Endothelial cell of umbilical vein (primary cell): ENCODE results near the gene TBC1D8. TPM values are rescaled to one million over a fixed set of nuclear protein-coding genes. Genes with fewer than 3 reads are reported as not detected.

Source experiments
- BruUV-seq: library from RNA; stranded (reverse); fragments of 400-500 nt; replicated peaks from 2 replicates; lab custom pipeline; 2021; lab: Mats Ljungman, UMichigan
- CTCF ChIA-PET: fragments of 300-600, 350-600 bp; sonication (Branson Sonifier 250); formaldehyde crosslinking; loops from one replicate; lab custom pipeline; 2021; ENCODE audit warnings: antibody characterized with exemption, inconsistent platforms; lab: Charles Lee
- POLR2A ChIA-PET: fragments of 300-600, 350-600 bp; sonication (Branson Sonifier 250); formaldehyde crosslinking; loops from one replicate; lab custom pipeline; 2021; ENCODE audit warnings: antibody characterized with exemption, inconsistent platforms; lab: Charles Lee
- DNase-seq: peaks from one replicate; pipeline ENCODE4 v3.0.0-alpha.2; 2011; ENCODE audit warnings: low read depth, low spot score
- FAIRE-seq: peaks from 2 replicates; lab custom pipeline; 2011; peaks lifted over from hg19 to GRCh38; lab: Jason Lieb, UNC
- H2AFZ ChIP-seq: 2 replicates; pipeline ENCODE4 v1.6.0; 2012; ENCODE audit warnings: low read depth, low read length, control low read depth, inconsistent platforms
- H3K27ac ChIP-seq: 2 replicates; pipeline ENCODE4 v1.5.1; 2011; ENCODE audit warnings: low read depth, mild to moderate bottlenecking, control low read depth, low read length, moderate library complexity; ENCODE audit not compliant: insufficient read depth
- H3K27me3 ChIP-seq, 2 experiments: 2 replicates each; pipeline versions ENCODE4 v1.6.0 to v1.6.1; 2011; ENCODE audit warnings: low read length in 2 of 2, mixed read lengths in 1 of 2; ENCODE audit not compliant: control insufficient read depth in 2 of 2, insufficient read depth in 2 of 2
- H3K36me3 ChIP-seq, 2 experiments: 2 replicates in 1 of 2; 3 replicates in 1 of 2; pipeline ENCODE4 v1.5.1; 2011; ENCODE audit warnings: low read length in 2 of 2, mild to moderate bottlenecking in 1 of 2, moderate library complexity in 1 of 2; ENCODE audit not compliant: control insufficient read depth in 2 of 2, insufficient read depth in 2 of 2; ENCODE audit errors: extremely low read depth in 1 of 2
- H3K4me1 ChIP-seq: 3 replicates; pipeline ENCODE4 v1.5.1; 2011; ENCODE audit warnings: mild to moderate bottlenecking, low read length; ENCODE audit not compliant: control insufficient read depth, insufficient read depth; ENCODE audit errors: extremely low read depth
- H3K4me2 ChIP-seq: 2 replicates; pipeline ENCODE4 v1.6.1; 2011; ENCODE audit warnings: low read length, control low read depth, mixed read lengths; ENCODE audit not compliant: insufficient read depth
- H3K4me3 ChIP-seq, 3 experiments: fragments of 200-600 bp in 1 of 3; sonication (generic), shearing (Covaris generic) in 1 of 3; replicated peaks in 1 of 3; 2 replicates each; pipeline ENCODE4 v1.5.1; 2011 to 2016; ENCODE audit warnings: control low read depth in 3 of 3, low read length in 3 of 3, mild to moderate bottlenecking in 2 of 3, inconsistent platforms in 1 of 3, low read depth in 1 of 3, moderate library complexity in 1 of 3; ENCODE audit not compliant: insufficient read depth in 1 of 3
- H3K79me2 ChIP-seq: 2 replicates; pipeline ENCODE4 v1.6.0; 2012; ENCODE audit warnings: low read length, inconsistent platforms; ENCODE audit not compliant: control insufficient read depth, insufficient read depth
- H3K9ac ChIP-seq: replicated peaks from 2 replicates; pipeline ENCODE3; 2011; ENCODE audit warnings: low read length, control low read depth; ENCODE audit not compliant: insufficient read depth; ENCODE audit errors: extremely low read depth
- H3K9me1 ChIP-seq: replicated peaks from 3 replicates; pipeline ENCODE4 v1.6.0; 2011; ENCODE audit warnings: mild to moderate bottlenecking, low read length; ENCODE audit not compliant: control insufficient read depth, insufficient read depth; ENCODE audit errors: extremely low read depth
- H3K9me3 ChIP-seq: replicated peaks from 2 replicates; pipeline ENCODE4 v1.5.1; 2012; ENCODE audit warnings: low read length, inconsistent platforms; ENCODE audit not compliant: control insufficient read depth, insufficient read depth
- H4K20me1 ChIP-seq: replicated peaks from 2 replicates; pipeline ENCODE3; 2011; ENCODE audit warnings: mild to moderate bottlenecking, low read length; ENCODE audit not compliant: control insufficient read depth, insufficient read depth; ENCODE audit errors: extremely low read depth
- EZH2 ChIP-seq: IDR thresholded peaks from 2 replicates; pipeline ENCODE4 v1.6.1; 2012; ENCODE audit warnings: borderline replicate concordance, low read depth, mild to moderate bottlenecking, moderate library complexity, low read length, inconsistent platforms; ENCODE audit not compliant: severe bottlenecking
- FOS ChIP-seq: IDR thresholded peaks from 2 replicates; pipeline ENCODE4 v1.6.1; 2011; ENCODE audit warnings: mild to moderate bottlenecking, low read length, moderate library complexity, borderline replicate concordance; ENCODE audit not compliant: insufficient read depth
- GATA2 ChIP-seq: IDR thresholded peaks from 2 replicates; pipeline ENCODE4 v1.7.0; 2011; ENCODE audit warnings: low read depth, mild to moderate bottlenecking, moderate library complexity, mixed read lengths, low read length; ENCODE audit not compliant: insufficient read length, insufficient read depth
- JUN ChIP-seq: IDR thresholded peaks from 2 replicates; pipeline ENCODE4 v1.6.1; 2011; ENCODE audit warnings: borderline replicate concordance, low read depth; ENCODE audit not compliant: insufficient read length, insufficient read depth
- MYC ChIP-seq: IDR thresholded peaks from one replicate; pipeline ENCODE4 v1.6.1; 2011; ENCODE audit warnings: mild to moderate bottlenecking, low read depth, low read length
- POLR2A ChIP-seq: IDR thresholded peaks from 2 replicates; pipeline ENCODE4 v1.6.1; 2012; ENCODE audit warnings: low read depth, mild to moderate bottlenecking, control low read depth, low read length
- POLR2AphosphoS5 ChIP-seq: IDR thresholded peaks from 2 replicates; pipeline ENCODE4 v1.6.1; 2012; ENCODE audit warnings: low read depth, mild to moderate bottlenecking, control low read depth, low read length, moderate library complexity; ENCODE audit not compliant: insufficient read depth
- dilution Hi-C: fragments of 300-500 bp; cut with MboI; formaldehyde crosslinking; loops from one replicate; pipeline ENCODE4 v1.15.0; 2019; ENCODE audit warnings: low sequenced_read_pairs; ENCODE audit not compliant: extremely low pct_ligation_motif_present
- intact Hi-C: fragments of 100-400 bp; cut with micrococcal nuclease; formaldehyde crosslinking; loops from one replicate; pipeline ENCODE4 v1.10.0; 2022
- polyA plus RNA-seq, 4 experiments: library from polyadenylated mRNA; depleted of rRNA in 3 of 4; stranded (reverse) in 3 of 4; unstranded in 1 of 4; fragments of >200 nt; gene quantifications; 2 replicates each; pipeline versions ENCODE4 v1.2.1 to v1.2.3, GENCODE V29; 2011 to 2012; ENCODE audit warnings: missing spikeins in 1 of 4
- total RNA-seq: library from RNA; stranded (reverse); gene quantifications from 2 replicates; pipeline ENCODE4 v1.2.3, GENCODE V29; 2021
- TF ChIP-seq, protein P1 (sequence below): IDR thresholded peaks from 2 replicates; pipeline ENCODE4 v1.6.1; 2011; ENCODE audit not compliant: insufficient read depth, insufficient read length
- TF ChIP-seq, protein P2 (sequence below), 2 donors: IDR thresholded peaks; 1 replicate in 1 of 2; 2 replicates in 1 of 2; pipeline ENCODE4 v1.5.1; 2011; ENCODE audit warnings: low read length in 2 of 2, mild to moderate bottlenecking in 2 of 2, moderate library complexity in 2 of 2, control low read depth in 1 of 2, inconsistent platforms in 1 of 2, low read depth in 1 of 2; ENCODE audit not compliant: insufficient read depth in 1 of 2; ENCODE audit errors: extremely low read depth in 1 of 2

Gene TBC1D8
- total and polyA plus RNA-seq, 2 donors (not counting 3 experiments of a cell fraction or from before 2014, with no cell fraction given): 28.5 to 32.1 TPM

GRCh38 chr2:101022221-101022620 is 129.0 kb downstream of the TBC1D8 start:
- H3K9me1 ChIP-seq: no peaks in the 10 kb centered on the region
- TF ChIP-seq, protein P1, sequence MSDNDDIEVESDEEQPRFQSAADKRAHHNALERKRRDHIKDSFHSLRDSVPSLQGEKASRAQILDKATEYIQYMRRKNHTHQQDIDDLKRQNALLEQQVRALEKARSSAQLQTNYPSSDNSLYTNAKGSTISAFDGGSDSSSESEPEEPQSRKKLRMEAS: no peak
- TF ChIP-seq POLR2A: no peak
- no peak for TF ChIP-seq FOS
- TF ChIP-seq, protein P2, sequence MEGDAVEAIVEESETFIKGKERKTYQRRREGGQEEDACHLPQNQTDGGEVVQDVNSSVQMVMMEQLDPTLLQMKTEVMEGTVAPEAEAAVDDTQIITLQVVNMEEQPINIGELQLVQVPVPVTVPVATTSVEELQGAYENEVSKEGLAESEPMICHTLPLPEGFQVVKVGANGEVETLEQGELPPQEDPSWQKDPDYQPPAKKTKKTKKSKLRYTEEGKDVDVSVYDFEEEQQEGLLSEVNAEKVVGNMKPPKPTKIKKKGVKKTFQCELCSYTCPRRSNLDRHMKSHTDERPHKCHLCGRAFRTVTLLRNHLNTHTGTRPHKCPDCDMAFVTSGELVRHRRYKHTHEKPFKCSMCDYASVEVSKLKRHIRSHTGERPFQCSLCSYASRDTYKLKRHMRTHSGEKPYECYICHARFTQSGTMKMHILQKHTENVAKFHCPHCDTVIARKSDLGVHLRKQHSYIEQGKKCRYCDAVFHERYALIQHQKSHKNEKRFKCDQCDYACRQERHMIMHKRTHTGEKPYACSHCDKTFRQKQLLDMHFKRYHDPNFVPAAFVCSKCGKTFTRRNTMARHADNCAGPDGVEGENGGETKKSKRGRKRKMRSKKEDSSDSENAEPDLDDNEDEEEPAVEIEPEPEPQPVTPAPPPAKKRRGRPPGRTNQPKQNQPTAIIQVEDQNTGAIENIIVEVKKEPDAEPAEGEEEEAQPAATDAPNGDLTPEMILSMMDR (IDR thresholded peaks at IDR 0.05; ENCODE audit: extremely low read depth in 1 of 2, insufficient read depth in 1 of 2, low read depth in 1 of 2, low read length in 2 of 2): no peak
- no peak for TF ChIP-seq POLR2AphosphoS5
- TF ChIP-seq GATA2: no peak
- TF ChIP-seq MYC: no peak
- TF ChIP-seq EZH2: no peak
- no peak for TF ChIP-seq JUN
- POLR2A ChIA-PET: no interaction called here
- no peaks in the 10 kb centered on the region for H3K79me2 ChIP-seq
- intact Hi-C loops (no loop called here), dilution Hi-C loops (no loop called here)
- no peak overlapping the region for H3K4me2 ChIP-seq
- H4K20me1 ChIP-seq: no peaks in the 10 kb centered on the region
- BruUV-seq: no TSS peak
- no peaks in the 10 kb centered on the region for H3K4me1 ChIP-seq
- no peaks in the 10 kb centered on the region for H3K9me3 ChIP-seq
- peaks cover 9 to 13% of the 10 kb centered on the region in 2 experiments for H3K36me3 ChIP-seq
- no peak overlapping the region for H3K27ac ChIP-seq
- H3K27me3 ChIP-seq: no peaks in the 10 kb centered on the region
- no peak for FAIRE-seq
- no peak for DNase-seq
- H2AFZ ChIP-seq: no peak overlapping the region
- CTCF ChIA-PET: interaction anchor here (0.7 to 1.6 kb wide), 6 partner anchors 10 to 183 kb away, joined by 3 to 7 read pairs (median 4); no protein-coding TSS in a partner anchor
- H3K9ac ChIP-seq: no peak overlapping the region
- H3K4me3 ChIP-seq: no peak overlapping the region
